Heart left ventricle (tissue), 16 donors: ENCODE data around the gene TMEM169. TPM values are rescaled to one million over a fixed set of nuclear protein-coding genes. Genes with fewer than 3 reads are reported as not detected.

Experiments
- ATAC-seq, 4 donors: fragments of 200-7000 bp; cut with Tn5 transposase; one replicate each; pipeline ENCODE4 v1.9.1; 2020 to 2022; ENCODE audit warnings: moderate library complexity in 4 of 4, mild to moderate bottlenecking in 3 of 4, moderate number of reproducible peaks in 1 of 4
- DNase-seq, 5 donors: peaks; one replicate each; pipeline ENCODE4 v3.0.0-alpha.2; 2020
- H3K27ac ChIP-seq, 12 donors: fragments of 200-600 bp; sonication (generic) in 4 of 12; one replicate each; pipeline versions ENCODE4 v1.5.0 to v1.8.0; 2016 to 2022; ENCODE audit warnings: mild to moderate bottlenecking in 2 of 12
- H3K27me3 ChIP-seq, 9 donors: fragments of 200-600 bp; sonication (generic) in 2 of 9; one replicate each; pipeline versions ENCODE4 v1.5.1 to v1.8.0; 2016 to 2022; ENCODE audit warnings: mild to moderate bottlenecking in 3 of 9
- H3K36me3 ChIP-seq, 9 donors: fragments of 200-600 bp; sonication (generic) in 2 of 9; one replicate each; pipeline versions ENCODE4 v1.5.0 to v1.8.0; 2018 to 2022; ENCODE audit warnings: mild to moderate bottlenecking in 2 of 9
- H3K4me1 ChIP-seq, 12 donors: fragments of 200-600 bp; sonication (generic) in 4 of 12; one replicate each; pipeline versions ENCODE4 v1.5.0 to v1.8.0; 2016 to 2022; ENCODE audit warnings: mild to moderate bottlenecking in 3 of 12
- H3K4me3 ChIP-seq, 12 donors: fragments of 200-600 bp; sonication (generic) in 4 of 12; one replicate each; pipeline versions ENCODE4 v1.5.0 to v1.8.0; 2017 to 2022; ENCODE audit warnings: mild to moderate bottlenecking in 9 of 12, moderate library complexity in 4 of 12
- H3K9me3 ChIP-seq, 12 donors: fragments of 200-600 bp; sonication (generic) in 4 of 12; one replicate each; pipeline versions ENCODE4 v1.5.0 to v1.8.0; 2016 to 2022; ENCODE audit warnings: mild to moderate bottlenecking in 1 of 12
- POLR2A ChIP-seq, 2 donors: fragments of 450-650 bp; IDR thresholded peaks; one replicate each; pipeline ENCODE4 v1.6.1; 2017; ENCODE audit warnings: antibody characterized with exemption in 2 of 2, mild to moderate bottlenecking in 2 of 2, moderate library complexity in 2 of 2
- WGBS, 4 donors: extraction: QIAGEN DNeasy Blood & Tissue Kit in 2 of 4; methylation state at CpG; one replicate each; pipeline versions ENCODE4 v1.1.5 to v1.1.7; 2013 to 2018; 5-methylcytosine and 5-hydroxymethylcytosine counted together
- intact Hi-C, 10 donors: fragments of 100-400 bp; cut with DNase I; formaldehyde crosslinking; loops; one replicate each; pipeline versions ENCODE4 v1.11.1 to v1.14.2; 2022
- polyA plus RNA-seq, 2 donors: library from polyadenylated mRNA; stranded (reverse); fragments of 200-250 nt; gene quantifications; one replicate each; pipeline ENCODE4 v1.2.3, GENCODE V29; 2013
- total RNA-seq, 9 donors: library from RNA; depleted of rRNA in 2 of 9; stranded (reverse); fragments of >200 nt in 2 of 9; fragmentation: NEBNext Ultra II Directional in 3 of 9; extraction: Animal tissue kit (Norgen Biotek cat#: 25700) in 3 of 9; gene quantifications; one replicate each; pipeline versions ENCODE4 v1.1.0 to v1.2.4, GENCODE V29; 2016 to 2023
- TF ChIP-seq, protein P1 (sequence below), 12 donors: fragments of 200-600 bp; sonication (generic) in 4 of 12; IDR thresholded peaks; one replicate each; pipeline versions ENCODE4 v1.5.0 to v1.8.0; 2018 to 2022; ENCODE audit warnings: antibody characterized with exemption in 12 of 12, mild to moderate bottlenecking in 5 of 12
- donor health status: ischemic (EF 13 %, LVEDD 7.1; RV severe dilation, severe dysfunction).
- donor health status: healthy with polysubstance abuse.
- donor health status: DM: no; HTN: yes; CAD: no.
- donor health status: DM: no; HTN: no; CAD: no.
- donor health status: ischemic (EF 25% LVEDD 6.9; RV normal size, moderate dysfunction).
- donor health status: ischemic (EF 25% LVEDD 5.7; RV mildly dilated, moderate dysfunction).
- donor health status: healthy.
- donor health status: DM: yes; HTN: yes; CAD: no.
- donor health status: ischemic (EF 35%, LVEDD 5.7; RV mildly dilated, moderate dysfunction).
- donor health status: nonischemic (EF 11% LVEDD 7.7; RV severe dilation, severe dysfunction).
- donor health status: DM: yes; HTN: yes; CAD: no.
- donor health status: PGD.
- donor health status: ischemic (EF 29% LVEDD 5.4; RV normal size, mild dysfunction).
- donor health status: nonischemic (EF 23%, LVEDD 6.1; RV moderate dilation, normal function).

Gene TMEM169
- total and polyA plus RNA-seq, 11 donors = 0.15 to 1.5 (median 0.32) TPM

DNA sequence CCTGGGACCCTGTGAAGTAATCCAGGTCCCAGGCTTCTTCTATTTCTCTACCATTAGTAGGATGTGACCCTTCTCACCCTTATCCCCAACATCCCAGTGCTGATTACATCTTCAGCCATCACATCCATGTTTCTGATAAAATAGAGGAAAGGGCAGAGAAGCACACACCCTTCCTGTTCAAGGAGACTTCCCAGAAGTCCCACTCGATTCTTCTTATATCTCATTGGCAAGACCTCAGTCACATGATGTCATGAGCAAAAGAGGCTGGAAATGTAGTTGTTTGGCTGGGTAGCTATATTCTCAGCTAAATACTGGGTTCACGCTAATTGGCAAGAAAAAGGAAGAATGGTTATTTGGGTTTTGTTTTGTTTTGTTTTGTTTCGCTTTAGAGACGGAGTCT, 19.4 kb downstream of the TMEM169 start:
- peak overlapping the region in 2 of 12 donors; percentile 37 to 41 for H3K27ac ChIP-seq
- 71 to 80% (median 74%) methylated on average over 4 of the region's 4 CpGs for WGBS, 4 donors
- DNase-seq (no peak), ATAC-seq (peak in 2 of 4 donors; percentile 33 to 58)
- H3K4me3 ChIP-seq = no peak overlapping the region
- TF ChIP-seq POLR2A (IDR thresholded peaks at IDR 0.05) = no peak
- TF ChIP-seq, protein P1, sequence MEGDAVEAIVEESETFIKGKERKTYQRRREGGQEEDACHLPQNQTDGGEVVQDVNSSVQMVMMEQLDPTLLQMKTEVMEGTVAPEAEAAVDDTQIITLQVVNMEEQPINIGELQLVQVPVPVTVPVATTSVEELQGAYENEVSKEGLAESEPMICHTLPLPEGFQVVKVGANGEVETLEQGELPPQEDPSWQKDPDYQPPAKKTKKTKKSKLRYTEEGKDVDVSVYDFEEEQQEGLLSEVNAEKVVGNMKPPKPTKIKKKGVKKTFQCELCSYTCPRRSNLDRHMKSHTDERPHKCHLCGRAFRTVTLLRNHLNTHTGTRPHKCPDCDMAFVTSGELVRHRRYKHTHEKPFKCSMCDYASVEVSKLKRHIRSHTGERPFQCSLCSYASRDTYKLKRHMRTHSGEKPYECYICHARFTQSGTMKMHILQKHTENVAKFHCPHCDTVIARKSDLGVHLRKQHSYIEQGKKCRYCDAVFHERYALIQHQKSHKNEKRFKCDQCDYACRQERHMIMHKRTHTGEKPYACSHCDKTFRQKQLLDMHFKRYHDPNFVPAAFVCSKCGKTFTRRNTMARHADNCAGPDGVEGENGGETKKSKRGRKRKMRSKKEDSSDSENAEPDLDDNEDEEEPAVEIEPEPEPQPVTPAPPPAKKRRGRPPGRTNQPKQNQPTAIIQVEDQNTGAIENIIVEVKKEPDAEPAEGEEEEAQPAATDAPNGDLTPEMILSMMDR (IDR thresholded peaks at IDR 0.05) = no peak
- H3K27me3 ChIP-seq = no peaks in the 10 kb centered on the region
- peaks cover 0 to 5% (median 0%) of the 10 kb centered on the region in 12 donors for H3K4me1 ChIP-seq
- intact Hi-C loops = no loop called here
- H3K36me3 ChIP-seq = no peaks in the 10 kb centered on the region
- H3K9me3 ChIP-seq = no peaks in the 10 kb centered on the region

DNA sequence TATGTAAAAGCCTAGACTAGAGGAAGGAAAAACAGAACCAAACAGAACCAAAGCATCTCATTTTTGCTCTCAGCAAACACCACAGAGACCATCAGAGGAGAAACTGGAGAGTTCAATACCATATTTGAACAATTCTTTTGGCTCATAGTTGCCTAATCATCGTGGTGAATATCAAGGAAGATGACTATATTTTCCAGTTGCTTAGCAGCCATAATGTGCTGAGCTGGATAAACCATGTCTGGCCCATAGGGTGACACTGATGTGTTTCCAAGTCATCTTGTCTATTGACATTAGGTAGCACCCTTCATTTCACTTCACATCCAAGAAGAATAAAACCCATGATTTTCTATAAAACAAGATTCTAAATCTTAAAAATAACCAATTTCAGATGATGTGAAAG, 21.5 kb downstream of the TMEM169 start:
- Histone ChIP-seq H3K4me1 (peaks cover 0 to 6% (median 0%) of the 10 kb centered on the region in 12 donors), H3K9me3 (no peaks in the 10 kb centered on the region), H3K27me3 (no peaks in the 10 kb centered on the region), H3K27ac (no peak overlapping the region), H3K36me3 (no peaks in the 10 kb centered on the region), H3K4me3 (no peak overlapping the region)
- DNase-seq (no peak), ATAC-seq (no peak)
- intact Hi-C loops = no loop called here
- TF ChIP-seq, protein P1 (IDR thresholded peaks at IDR 0.05) = no peak
- no peak for TF ChIP-seq POLR2A (IDR thresholded peaks at IDR 0.05)
- WGBS, 4 donors = 58 to 88% (median 72%) methylated on average over 1 of the region's 1 CpG

DNA sequence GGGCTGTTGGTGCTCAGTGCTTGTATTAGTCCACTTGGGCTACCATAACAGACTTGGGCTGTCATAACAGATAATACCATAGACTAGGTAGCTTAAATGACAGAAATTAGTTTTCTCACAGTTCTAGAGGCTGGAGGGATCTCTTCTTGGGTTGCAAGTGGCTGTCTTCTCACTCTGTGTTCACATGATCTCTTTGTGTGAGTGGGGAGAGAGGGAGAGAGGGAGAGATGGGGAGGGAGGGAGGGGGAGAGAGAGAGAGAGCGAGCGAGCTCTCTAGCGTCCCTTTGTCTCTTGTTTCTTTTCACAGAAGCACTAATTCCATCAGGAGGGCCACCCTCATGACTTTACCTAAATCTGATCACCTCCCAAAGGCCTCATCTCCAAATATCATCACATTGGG, 23.0 kb downstream of the TMEM169 start:
- H3K4me1 ChIP-seq = peaks cover 0 to 12% (median 2%) of the 10 kb centered on the region in 12 donors
- intact Hi-C loops = no loop called here
- no peaks in the 10 kb centered on the region for H3K36me3 ChIP-seq
- no peaks in the 10 kb centered on the region for H3K9me3 ChIP-seq
- no peaks in the 10 kb centered on the region for H3K27me3 ChIP-seq
- DNase-seq (no peak), ATAC-seq (no peak)
- 68 to 86% (median 75%) methylated on average over 3 of the region's 3 CpGs for WGBS, 4 donors
- H3K27ac ChIP-seq = no peak overlapping the region
- TF ChIP-seq, protein P1 (IDR thresholded peaks at IDR 0.05) = no peak
- TF ChIP-seq POLR2A (IDR thresholded peaks at IDR 0.05) = no peak
- no peak overlapping the region for H3K4me3 ChIP-seq

DNA sequence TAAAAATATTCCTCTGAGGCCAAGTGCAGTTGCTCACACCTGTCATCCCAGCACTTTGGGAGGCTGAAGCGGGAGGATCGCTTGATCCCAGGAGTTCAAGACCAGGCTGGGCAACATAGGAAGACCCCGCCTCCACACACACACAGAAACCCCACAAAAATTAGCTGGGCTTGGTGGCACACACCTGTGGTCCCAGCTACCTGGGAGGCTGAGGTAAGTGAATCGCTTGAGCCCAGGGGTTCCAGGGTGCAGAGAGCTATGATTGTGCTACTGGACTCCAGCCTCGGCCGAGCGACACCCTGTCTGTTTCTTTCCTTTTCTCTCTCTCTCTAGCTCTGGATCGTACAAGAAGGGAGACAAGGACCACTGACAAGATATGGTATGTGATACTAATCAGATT, 25.6 kb downstream of the TMEM169 start:
- ATAC-seq (no peak), DNase-seq (no peak)
- Histone ChIP-seq H3K36me3 (peaks cover 0 to 21% (median 16%) of the 10 kb centered on the region in 9 donors), H3K4me1 (peaks cover 0 to 31% (median 23%) of the 10 kb centered on the region in 12 donors), H3K9me3 (no peaks in the 10 kb centered on the region), H3K27ac (no peak overlapping the region), H3K4me3 (no peak overlapping the region), H3K27me3 (no peaks in the 10 kb centered on the region)
- 83 to 90% (median 87%) methylated on average over 8 of the region's 8 CpGs for WGBS, 4 donors
- intact Hi-C loops = no loop called here
- TF ChIP-seq, protein P1 (IDR thresholded peaks at IDR 0.05) = no peak
- TF ChIP-seq POLR2A (IDR thresholded peaks at IDR 0.05) = no peak
